ENCODE data around the gene KRTAP15-1. TPM values are rescaled to one million over a fixed set of nuclear protein-coding genes. Genes with fewer than 3 reads are reported as not detected.

The KRTAP15-1 gene
- total RNA-seq, 1 experiment from 2014 or later = not detected

DNA sequence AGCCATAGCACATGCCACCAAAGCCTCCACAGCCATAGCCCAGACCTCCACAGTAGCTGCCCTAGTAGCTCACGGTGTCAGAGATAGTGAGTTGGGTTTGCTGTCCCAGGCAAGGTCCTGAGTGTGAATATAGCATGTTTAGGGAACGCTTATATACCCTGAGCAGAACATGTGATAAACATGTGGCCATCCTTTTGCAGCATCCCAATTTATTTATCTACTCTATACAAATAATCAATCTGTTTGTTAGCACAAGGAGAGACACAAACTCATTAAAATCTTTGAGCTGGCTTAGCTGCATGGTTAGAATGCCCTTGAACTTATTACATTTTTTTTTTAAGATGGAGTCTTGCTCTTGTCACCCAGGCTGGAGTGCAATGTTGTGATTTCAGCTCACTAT lies 47.3 kb downstream of the KRTAP15-1 start, which contains the start of gene KRTAP19-2:
Gene KRTAP19-2 (minus strand): TSS at position 101 of the 400 bp plus-strand sequence. CDS start 88 bp downstream, at position 13.
- ATAC-seq = no peak
- Mint-ChIP-seq H3K4me1 (no peaks in the 10 kb centered on the region), H3K9me3 (peaks cover 50% of the 10 kb centered on the region), H3K27me3 (ENCODE audit: low read depth) (no peaks in the 10 kb centered on the region), H3K27ac (no peak within 1 kb of the TSS), H3K4me3 (no peak within 1 kb of the TSS), H3K36me3 (peaks cover 27% of the 10 kb centered on the region)
- TF ChIP-seq NFATC4 (CRISPR knock-in tag; IDR thresholded peaks at IDR 0.05) = no peak
- TF ChIP-seq JAZF1 (CRISPR knock-in tag; IDR thresholded peaks at IDR 0.05) = no peak
- no peak for DNase-seq (ENCODE audit: low spot score)
- POLR2A ChIA-PET = no interaction called here
- CTCF ChIA-PET = no interaction called here

Other genes with a start within 250 kb of the KRTAP15-1 start
- not detected in 3 replicates for gene CLDN8, start 224.2 kb upstream of the KRTAP15-1 start, total RNA-seq (2021)
- gene KRTAP24-1, start 157.3 kb upstream of the KRTAP15-1 start, total RNA-seq (2021) = not detected in 3 replicates
- not detected in 3 replicates for gene KRTAP25-1, start 150.8 kb upstream of the KRTAP15-1 start, total RNA-seq (2021)
- gene KRTAP26-1, start 120.0 kb upstream of the KRTAP15-1 start, total RNA-seq (2021) = not detected in 3 replicates
- gene KRTAP27-1, start 102.6 kb upstream of the KRTAP15-1 start, total RNA-seq (2021) = not detected in 3 replicates
- gene KRTAP23-1, start 91.7 kb upstream of the KRTAP15-1 start, total RNA-seq (2021) = not detected in 3 replicates
- not detected in 3 replicates for gene KRTAP13-2, start 68.0 kb upstream of the KRTAP15-1 start, total RNA-seq (2021)
- not detected in 3 replicates for gene KRTAP13-1, start 44.2 kb upstream of the KRTAP15-1 start, total RNA-seq (2021)
- not detected in 3 replicates for gene KRTAP13-3, start 14.3 kb upstream of the KRTAP15-1 start, total RNA-seq (2021)
- 0.32 TPM in 1 of 3 replicates, not detected in the others for gene KRTAP13-4, start 10.1 kb upstream of the KRTAP15-1 start, total RNA-seq (2021)
- not detected in 3 replicates for gene KRTAP19-1, start 40.1 kb downstream of the KRTAP15-1 start, total RNA-seq (2021)
- gene KRTAP19-2, start 47.2 kb downstream of the KRTAP15-1 start, total RNA-seq (2021) = not detected in 3 replicates
- not detected in 3 replicates for gene KRTAP19-3, start 51.7 kb downstream of the KRTAP15-1 start, total RNA-seq (2021)
- gene KRTAP19-4, start 56.9 kb downstream of the KRTAP15-1 start, total RNA-seq (2021) = not detected in 3 replicates
- not detected in 3 replicates for gene KRTAP19-5, start 61.9 kb downstream of the KRTAP15-1 start, total RNA-seq (2021)
- not detected in 3 replicates for gene KRTAP19-6, start 101.6 kb downstream of the KRTAP15-1 start, total RNA-seq (2021)
- gene KRTAP19-7, start 121.0 kb downstream of the KRTAP15-1 start, total RNA-seq (2021) = not detected in 3 replicates
- not detected in 3 replicates for gene KRTAP22-2, start 150.1 kb downstream of the KRTAP15-1 start, total RNA-seq (2021)
- not detected in 3 replicates for gene KRTAP6-3, start 152.2 kb downstream of the KRTAP15-1 start, total RNA-seq (2021)
- not detected in 3 replicates for gene KRTAP6-2, start 158.6 kb downstream of the KRTAP15-1 start, total RNA-seq (2021)
- gene KRTAP22-1, start 160.8 kb downstream of the KRTAP15-1 start, total RNA-seq (2021) = not detected in 3 replicates
- gene KRTAP6-1, start 173.7 kb downstream of the KRTAP15-1 start, total RNA-seq (2021) = not detected in 3 replicates
- gene KRTAP20-1, start 176.2 kb downstream of the KRTAP15-1 start, total RNA-seq (2021) = not detected in 3 replicates
- not detected in 3 replicates for gene KRTAP20-4, start 180.4 kb downstream of the KRTAP15-1 start, total RNA-seq (2021)
- not detected in 3 replicates for gene KRTAP20-2, start 194.9 kb downstream of the KRTAP15-1 start, total RNA-seq (2021)
- gene KRTAP20-3, start 202.6 kb downstream of the KRTAP15-1 start, total RNA-seq (2021) = not detected in 3 replicates